Retinal pigment epithelial cell (primary cell): ENCODE measurements around the gene WWOX.

Experiments used
- DNase-seq: peaks from one replicate; pipeline ENCODE4 v3.0.0-alpha.2; 2010; ENCODE audit warnings: low read depth
- H3K4me3 ChIP-seq: 2 replicates; pipeline ENCODE4 v1.5.1; 2011; ENCODE audit warnings: mild to moderate bottlenecking, low read length, control low read depth, moderate library complexity
- TF ChIP-seq, protein P1 (sequence below): conservative IDR thresholded peaks from 2 replicates; pipeline ENCODE4 v1.5.1; 2011; ENCODE audit warnings: low read depth, low read length, control low read depth, inconsistent platforms

WWOX gene

DNA sequence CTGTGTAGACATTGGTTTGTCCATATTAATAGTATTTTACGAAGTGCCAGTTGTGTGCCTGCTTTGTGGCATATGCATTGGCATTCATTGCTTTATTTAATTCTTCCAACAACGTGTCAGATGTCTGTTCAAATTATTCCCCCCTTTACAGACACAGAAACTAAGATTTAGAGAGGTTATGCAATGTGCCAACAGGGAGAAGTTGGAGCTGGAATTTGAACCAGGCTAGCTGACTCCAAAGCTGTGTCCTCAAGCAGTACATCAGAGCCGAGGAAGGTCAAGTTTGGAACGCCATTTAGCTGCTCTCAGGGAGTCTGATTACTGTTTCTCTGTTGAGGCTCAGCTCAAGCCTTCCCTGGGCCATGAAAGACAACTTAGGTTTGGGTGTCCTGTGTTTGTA lies 232.3 kb downstream of the WWOX start:
- H3K4me3 ChIP-seq, result no peak overlapping the region
- TF ChIP-seq, protein P1, sequence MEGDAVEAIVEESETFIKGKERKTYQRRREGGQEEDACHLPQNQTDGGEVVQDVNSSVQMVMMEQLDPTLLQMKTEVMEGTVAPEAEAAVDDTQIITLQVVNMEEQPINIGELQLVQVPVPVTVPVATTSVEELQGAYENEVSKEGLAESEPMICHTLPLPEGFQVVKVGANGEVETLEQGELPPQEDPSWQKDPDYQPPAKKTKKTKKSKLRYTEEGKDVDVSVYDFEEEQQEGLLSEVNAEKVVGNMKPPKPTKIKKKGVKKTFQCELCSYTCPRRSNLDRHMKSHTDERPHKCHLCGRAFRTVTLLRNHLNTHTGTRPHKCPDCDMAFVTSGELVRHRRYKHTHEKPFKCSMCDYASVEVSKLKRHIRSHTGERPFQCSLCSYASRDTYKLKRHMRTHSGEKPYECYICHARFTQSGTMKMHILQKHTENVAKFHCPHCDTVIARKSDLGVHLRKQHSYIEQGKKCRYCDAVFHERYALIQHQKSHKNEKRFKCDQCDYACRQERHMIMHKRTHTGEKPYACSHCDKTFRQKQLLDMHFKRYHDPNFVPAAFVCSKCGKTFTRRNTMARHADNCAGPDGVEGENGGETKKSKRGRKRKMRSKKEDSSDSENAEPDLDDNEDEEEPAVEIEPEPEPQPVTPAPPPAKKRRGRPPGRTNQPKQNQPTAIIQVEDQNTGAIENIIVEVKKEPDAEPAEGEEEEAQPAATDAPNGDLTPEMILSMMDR, result no peak
- no peak for DNase-seq

DNA sequence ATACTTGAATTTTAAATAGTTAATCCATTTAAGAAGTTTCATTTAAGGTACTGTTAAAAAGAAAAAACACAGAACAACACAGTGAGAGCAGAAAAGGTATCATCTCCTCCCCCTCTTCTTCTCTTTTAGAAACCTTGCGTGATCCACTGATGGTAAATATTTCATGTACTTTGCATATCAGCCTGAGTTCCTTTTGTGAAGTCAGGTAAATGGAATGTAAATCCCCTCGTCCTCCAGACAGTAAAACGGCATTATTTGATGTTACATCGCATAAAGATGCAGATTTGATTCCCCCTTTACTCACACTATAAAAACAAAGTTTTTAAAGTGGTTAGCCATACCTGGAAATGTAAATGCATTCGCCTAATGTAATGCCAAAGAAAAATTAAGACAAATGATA lies 234.4 kb downstream of the WWOX start:
- TF ChIP-seq, protein P1, result no peak
- H3K4me3 ChIP-seq, result no peak overlapping the region
- no peak for DNase-seq

DNA sequence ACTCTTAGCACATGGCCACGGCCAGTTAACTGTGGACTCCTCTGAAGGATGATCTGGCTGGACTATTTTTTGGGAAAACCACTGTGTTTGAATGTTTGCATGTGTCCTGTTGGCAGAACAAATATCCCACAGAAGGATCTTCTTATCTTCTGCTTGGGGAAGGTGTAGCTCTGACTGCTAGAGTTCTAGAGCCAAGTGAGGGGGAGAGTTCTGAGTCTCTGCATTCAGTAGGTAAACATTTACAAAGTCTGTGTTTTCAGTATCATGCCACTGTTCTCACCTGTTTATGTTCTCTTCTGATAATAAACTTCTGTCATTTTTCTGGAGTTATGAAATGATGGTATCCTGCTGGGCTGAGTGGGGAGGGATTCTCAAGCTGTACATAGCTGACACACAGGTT lies 241.1 kb downstream of the WWOX start:
- TF ChIP-seq, protein P1, result no peak
- DNase-seq, result no peak
- H3K4me3 ChIP-seq, result no peak overlapping the region

DNA sequence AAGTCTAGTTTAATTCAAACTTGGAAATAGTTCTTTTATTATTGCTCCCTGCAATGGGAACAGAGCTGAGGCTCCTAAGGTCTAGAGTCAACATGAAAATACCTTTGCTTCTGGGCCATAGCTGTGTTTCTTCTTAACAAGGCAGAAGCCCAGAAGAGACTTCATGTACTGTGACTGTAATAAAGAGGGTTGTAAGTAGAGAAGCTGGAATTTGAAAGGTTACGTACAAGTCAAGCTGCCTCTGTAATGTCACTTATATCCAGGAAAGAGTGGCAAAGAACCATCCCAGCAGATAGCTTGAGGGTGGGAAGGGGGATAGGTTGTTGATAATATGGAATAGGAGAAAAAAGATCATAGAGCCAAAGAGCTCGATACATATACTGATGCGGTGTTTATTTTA lies 248.6 kb downstream of the WWOX start:
- TF ChIP-seq, protein P1, result no peak
- no peak for DNase-seq
- no peak overlapping the region for H3K4me3 ChIP-seq

GRCh38 chr16:78348886-78349285 lies 249.4 kb downstream of the WWOX start:
- DNase-seq, result no peak
- TF ChIP-seq, protein P1, result no peak

DNA sequence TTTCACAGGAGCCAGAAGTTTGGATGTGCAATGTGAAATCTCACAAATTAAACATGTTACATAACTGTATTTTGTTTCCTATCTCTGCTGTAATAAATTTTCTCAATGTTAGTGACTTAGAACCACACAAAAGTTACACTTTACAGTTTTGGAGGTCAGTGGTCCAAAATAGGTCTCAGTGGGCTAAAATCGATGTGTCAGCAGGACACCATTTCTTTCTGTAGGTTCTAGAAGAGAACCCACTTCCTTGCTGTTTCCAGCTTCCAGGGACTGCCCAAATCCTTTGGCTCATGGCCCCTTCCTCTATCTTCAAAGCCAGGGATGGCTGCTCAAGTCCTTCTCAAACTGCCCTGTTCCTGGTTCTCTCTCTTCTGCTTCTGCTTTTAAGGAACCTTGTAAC lies 252.7 kb downstream of the WWOX start:
- no peak for DNase-seq
- TF ChIP-seq, protein P1, result no peak
- H3K4me3 ChIP-seq, result no peak overlapping the region

More at GRCh38 chr16:78348886-78349285, 249.4 kb downstream of the WWOX start:
- H3K4me3 ChIP-seq, result no peak overlapping the region

- TF ChIP-seq, protein P1, result no peak
- no peak for DNase-seq
- no peak overlapping the region for H3K4me3 ChIP-seq
Measured at GRCh38 chr16:78353640-78354275, 254.3 kb downstream of the WWOX start.
